ENCODE measurements around the gene PRKCSH. TPM values are rescaled to one million over a fixed set of nuclear protein-coding genes. Genes with fewer than 3 reads are reported as not detected.

The PRKCSH gene
- total and polyA plus RNA-seq, 10 of the 15 experiments (the other 5 are each of a cell fraction or from before 2014, with no cell fraction given) = 1.1 to 280 (median 44.1) TPM

DNA sequence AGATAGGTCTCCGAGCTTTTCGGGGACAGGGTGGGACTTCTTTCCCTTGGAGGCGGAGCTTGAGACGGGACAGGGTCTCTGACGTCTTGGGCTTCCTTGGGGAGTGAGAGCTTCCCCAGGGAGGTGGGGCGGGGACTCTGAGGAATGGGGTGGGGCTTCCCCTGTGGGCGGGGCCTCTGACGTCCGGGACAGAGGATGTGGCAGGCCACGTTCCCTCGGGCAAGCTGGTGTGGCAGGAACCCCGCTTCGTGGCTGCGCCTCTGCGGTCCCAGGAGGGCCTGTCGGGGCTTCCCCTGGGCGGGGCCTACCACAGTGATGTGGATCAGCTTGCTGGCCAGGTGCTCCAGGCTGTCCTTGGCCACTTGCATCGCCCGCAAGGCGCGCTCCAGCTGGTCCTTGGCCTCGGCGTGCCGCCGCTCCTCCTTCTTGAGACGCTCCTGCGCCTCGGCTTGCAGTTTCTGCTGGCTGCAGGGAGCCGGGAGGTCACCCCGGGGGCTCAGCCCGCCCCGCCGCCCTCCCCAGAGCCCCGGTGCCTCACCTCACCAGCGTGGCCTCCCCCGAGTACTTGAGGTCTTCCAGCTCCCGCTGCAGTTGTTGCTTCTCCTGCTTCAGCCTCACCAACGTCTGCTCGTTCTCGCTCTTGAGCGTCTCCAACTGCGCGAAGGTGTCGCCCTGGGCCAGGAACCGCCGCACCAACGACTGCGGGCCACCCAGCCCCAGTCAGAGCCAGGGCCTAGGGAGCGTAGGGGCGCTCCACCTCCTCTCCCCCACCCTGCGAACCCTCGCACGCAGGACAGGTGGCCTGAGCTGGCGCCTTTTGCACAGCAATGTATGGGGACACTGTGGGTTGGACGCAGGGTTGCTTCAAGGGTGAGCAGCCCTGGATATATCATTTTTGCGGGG is 13.0 kb upstream of the PRKCSH start (continued):
- TF ChIP-seq, protein P1, sequence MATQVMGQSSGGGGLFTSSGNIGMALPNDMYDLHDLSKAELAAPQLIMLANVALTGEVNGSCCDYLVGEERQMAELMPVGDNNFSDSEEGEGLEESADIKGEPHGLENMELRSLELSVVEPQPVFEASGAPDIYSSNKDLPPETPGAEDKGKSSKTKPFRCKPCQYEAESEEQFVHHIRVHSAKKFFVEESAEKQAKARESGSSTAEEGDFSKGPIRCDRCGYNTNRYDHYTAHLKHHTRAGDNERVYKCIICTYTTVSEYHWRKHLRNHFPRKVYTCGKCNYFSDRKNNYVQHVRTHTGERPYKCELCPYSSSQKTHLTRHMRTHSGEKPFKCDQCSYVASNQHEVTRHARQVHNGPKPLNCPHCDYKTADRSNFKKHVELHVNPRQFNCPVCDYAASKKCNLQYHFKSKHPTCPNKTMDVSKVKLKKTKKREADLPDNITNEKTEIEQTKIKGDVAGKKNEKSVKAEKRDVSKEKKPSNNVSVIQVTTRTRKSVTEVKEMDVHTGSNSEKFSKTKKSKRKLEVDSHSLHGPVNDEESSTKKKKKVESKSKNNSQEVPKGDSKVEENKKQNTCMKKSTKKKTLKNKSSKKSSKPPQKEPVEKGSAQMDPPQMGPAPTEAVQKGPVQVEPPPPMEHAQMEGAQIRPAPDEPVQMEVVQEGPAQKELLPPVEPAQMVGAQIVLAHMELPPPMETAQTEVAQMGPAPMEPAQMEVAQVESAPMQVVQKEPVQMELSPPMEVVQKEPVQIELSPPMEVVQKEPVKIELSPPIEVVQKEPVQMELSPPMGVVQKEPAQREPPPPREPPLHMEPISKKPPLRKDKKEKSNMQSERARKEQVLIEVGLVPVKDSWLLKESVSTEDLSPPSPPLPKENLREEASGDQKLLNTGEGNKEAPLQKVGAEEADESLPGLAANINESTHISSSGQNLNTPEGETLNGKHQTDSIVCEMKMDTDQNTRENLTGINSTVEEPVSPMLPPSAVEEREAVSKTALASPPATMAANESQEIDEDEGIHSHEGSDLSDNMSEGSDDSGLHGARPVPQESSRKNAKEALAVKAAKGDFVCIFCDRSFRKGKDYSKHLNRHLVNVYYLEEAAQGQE (IDR thresholded peaks at IDR 0.05; ENCODE audit: low read depth, low read length) = no peak
- TF ChIP-seq RBBP5 (conservative IDR thresholded peaks at IDR 0.05) (no peak), ZNF217 (IDR thresholded peaks at IDR 0.05) (no peak), ZSCAN29 (IDR thresholded peaks at IDR 0.05) (no peak), ZBTB11 (CRISPR knock-in tag; IDR thresholded peaks at IDR 0.05) (no peak), JUNB (IDR thresholded peaks at IDR 0.05) (no peak), HSF1 (IDR thresholded peaks at IDR 0.05; ENCODE audit: low read depth, low read length) (no peak), POLR2A (IDR thresholded peaks at IDR 0.05; ENCODE audit: low read depth, low read length) (peak; percentile 33; the same call in 1 of the 2 replicates), KLF5 (IDR thresholded peaks at IDR 0.05; ENCODE audit: partially characterized antibody) (no peak), BCL11A (IDR thresholded peaks at IDR 0.05; ENCODE audit: low read depth, low read length) (0 out of 2 replicates have a peak, but pooled peaks have one; percentile 15), ZBED1 (IDR thresholded peaks at IDR 0.05; ENCODE audit: borderline replicate concordance) (no peak), RFX5 (IDR thresholded peaks at IDR 0.05; ENCODE audit: low read depth, low read length) (no peak), CHD1 (IDR thresholded peaks at IDR 0.05; ENCODE audit: low read depth, low read length) (no peak)
- TF ChIP-seq, protein P2, sequence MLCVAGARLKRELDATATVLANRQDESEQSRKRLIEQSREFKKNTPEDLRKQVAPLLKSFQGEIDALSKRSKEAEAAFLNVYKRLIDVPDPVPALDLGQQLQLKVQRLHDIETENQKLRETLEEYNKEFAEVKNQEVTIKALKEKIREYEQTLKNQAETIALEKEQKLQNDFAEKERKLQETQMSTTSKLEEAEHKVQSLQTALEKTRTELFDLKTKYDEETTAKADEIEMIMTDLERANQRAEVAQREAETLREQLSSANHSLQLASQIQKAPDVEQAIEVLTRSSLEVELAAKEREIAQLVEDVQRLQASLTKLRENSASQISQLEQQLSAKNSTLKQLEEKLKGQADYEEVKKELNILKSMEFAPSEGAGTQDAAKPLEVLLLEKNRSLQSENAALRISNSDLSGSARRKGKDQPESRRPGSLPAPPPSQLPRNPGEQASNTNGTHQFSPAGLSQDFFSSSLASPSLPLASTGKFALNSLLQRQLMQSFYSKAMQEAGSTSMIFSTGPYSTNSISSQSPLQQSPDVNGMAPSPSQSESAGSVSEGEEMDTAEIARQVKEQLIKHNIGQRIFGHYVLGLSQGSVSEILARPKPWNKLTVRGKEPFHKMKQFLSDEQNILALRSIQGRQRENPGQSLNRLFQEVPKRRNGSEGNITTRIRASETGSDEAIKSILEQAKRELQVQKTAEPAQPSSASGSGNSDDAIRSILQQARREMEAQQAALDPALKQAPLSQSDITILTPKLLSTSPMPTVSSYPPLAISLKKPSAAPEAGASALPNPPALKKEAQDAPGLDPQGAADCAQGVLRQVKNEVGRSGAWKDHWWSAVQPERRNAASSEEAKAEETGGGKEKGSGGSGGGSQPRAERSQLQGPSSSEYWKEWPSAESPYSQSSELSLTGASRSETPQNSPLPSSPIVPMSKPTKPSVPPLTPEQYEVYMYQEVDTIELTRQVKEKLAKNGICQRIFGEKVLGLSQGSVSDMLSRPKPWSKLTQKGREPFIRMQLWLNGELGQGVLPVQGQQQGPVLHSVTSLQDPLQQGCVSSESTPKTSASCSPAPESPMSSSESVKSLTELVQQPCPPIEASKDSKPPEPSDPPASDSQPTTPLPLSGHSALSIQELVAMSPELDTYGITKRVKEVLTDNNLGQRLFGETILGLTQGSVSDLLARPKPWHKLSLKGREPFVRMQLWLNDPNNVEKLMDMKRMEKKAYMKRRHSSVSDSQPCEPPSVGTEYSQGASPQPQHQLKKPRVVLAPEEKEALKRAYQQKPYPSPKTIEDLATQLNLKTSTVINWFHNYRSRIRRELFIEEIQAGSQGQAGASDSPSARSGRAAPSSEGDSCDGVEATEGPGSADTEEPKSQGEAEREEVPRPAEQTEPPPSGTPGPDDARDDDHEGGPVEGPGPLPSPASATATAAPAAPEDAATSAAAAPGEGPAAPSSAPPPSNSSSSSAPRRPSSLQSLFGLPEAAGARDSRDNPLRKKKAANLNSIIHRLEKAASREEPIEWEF (IDR thresholded peaks at IDR 0.05; ENCODE audit: insufficient replicate concordance, low read depth, low read length) = no peak
- TF ChIP-seq, protein P3, sequence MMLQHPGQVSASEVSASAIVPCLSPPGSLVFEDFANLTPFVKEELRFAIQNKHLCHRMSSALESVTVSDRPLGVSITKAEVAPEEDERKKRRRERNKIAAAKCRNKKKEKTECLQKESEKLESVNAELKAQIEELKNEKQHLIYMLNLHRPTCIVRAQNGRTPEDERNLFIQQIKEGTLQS (IDR thresholded peaks at IDR 0.05; ENCODE audit: borderline replicate concordance, extremely low read depth, low read depth, low read length) = no peak

All from GM12878 (cell line).